Calu3 (cell line): Measurements from ENCODE around the gene IGLL1. TPM values are rescaled to one million over a fixed set of nuclear protein-coding genes. Genes with fewer than 3 reads are reported as not detected.
"Not testable (repeated sequence)": the region's sequence is repeated elsewhere in the genome, so short reads cannot be mapped to it uniquely, and the experiment has no call there.

ENCODE experiments used
- BruUV-seq: library from RNA; stranded (reverse); fragments of 400-500 nt; replicated peaks from 2 replicates; lab custom pipeline; 2021; lab: Mats Ljungman, UMichigan
- CTCF ChIA-PET: fragments of 300-600 bp; sonication (Branson Sonifier 250); formaldehyde crosslinking; loops from one replicate; lab custom pipeline; 2022; ENCODE audit warnings: antibody characterized with exemption; lab: Charles Lee
- DNase-seq: peaks from one replicate; pipeline ENCODE4 v3.0.0; 2022
- H3K27ac Mint-ChIP-seq: one replicate; pipeline ENCODE4 v1.8.0; 2022; ENCODE audit warnings: mixed read lengths; ENCODE audit not compliant: unreplicated experiment
- H3K27me3 Mint-ChIP-seq: one replicate; pipeline ENCODE4 v1.8.0; 2022; ENCODE audit warnings: mixed read lengths; ENCODE audit not compliant: unreplicated experiment
- H3K36me3 Mint-ChIP-seq: one replicate; pipeline ENCODE4 v1.8.0; 2022; ENCODE audit warnings: mild to moderate bottlenecking, moderate library complexity, mixed read lengths; ENCODE audit not compliant: insufficient read depth, unreplicated experiment
- H3K4me1 Mint-ChIP-seq: one replicate; pipeline ENCODE4 v1.8.0; 2022; ENCODE audit warnings: mild to moderate bottlenecking, low read depth, mixed read lengths; ENCODE audit not compliant: unreplicated experiment
- H3K4me3 Mint-ChIP-seq: one replicate; pipeline ENCODE4 v1.8.0; 2022; ENCODE audit warnings: mild to moderate bottlenecking, low read depth, moderate library complexity, mixed read lengths; ENCODE audit not compliant: unreplicated experiment
- H3K9me3 Mint-ChIP-seq: one replicate; pipeline ENCODE4 v1.8.0; 2022; ENCODE audit warnings: low read depth, mixed read lengths; ENCODE audit not compliant: unreplicated experiment
- intact Hi-C: fragments of 100-400 bp; cut with micrococcal nuclease; formaldehyde crosslinking; loops from one replicate; pipeline ENCODE4 v1.10.0; 2022; ENCODE audit not compliant: unreplicated experiment
- total RNA-seq: library from RNA; stranded (reverse); gene quantifications from 2 replicates; pipeline ENCODE4 v1.2.3, GENCODE V29; 2022
- TF ChIP-seq, protein P1 (sequence below): fragments of 200-600 bp; IDR thresholded peaks from one replicate; pipeline ENCODE4 v1.8.0; 2022; ENCODE audit warnings: antibody characterized with exemption; ENCODE audit not compliant: unreplicated experiment

Gene IGLL1
- total RNA-seq, 1 experiment from 2014 or later, result not detected

DNA sequence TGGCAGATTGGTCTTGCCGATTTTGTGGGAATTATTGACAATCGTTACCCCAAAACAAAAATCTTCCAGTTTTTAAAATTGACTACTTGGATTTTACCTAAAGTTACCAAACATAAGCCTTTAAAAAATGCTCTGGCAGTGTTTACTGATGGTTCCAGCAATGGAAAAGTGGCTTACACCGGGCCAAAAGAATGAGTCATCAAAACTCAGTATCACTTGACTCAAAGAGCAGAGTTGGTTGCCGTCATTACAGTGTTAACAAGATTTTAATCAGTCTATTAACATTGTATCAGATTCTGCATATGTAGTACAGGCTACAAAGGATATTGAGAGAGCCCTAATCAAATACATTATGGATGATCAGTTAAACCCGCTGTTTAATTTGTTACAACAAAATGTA is 37.2 kb downstream of the IGLL1 start:
- CTCF ChIA-PET, result no interaction called here
- TF ChIP-seq, protein P1, sequence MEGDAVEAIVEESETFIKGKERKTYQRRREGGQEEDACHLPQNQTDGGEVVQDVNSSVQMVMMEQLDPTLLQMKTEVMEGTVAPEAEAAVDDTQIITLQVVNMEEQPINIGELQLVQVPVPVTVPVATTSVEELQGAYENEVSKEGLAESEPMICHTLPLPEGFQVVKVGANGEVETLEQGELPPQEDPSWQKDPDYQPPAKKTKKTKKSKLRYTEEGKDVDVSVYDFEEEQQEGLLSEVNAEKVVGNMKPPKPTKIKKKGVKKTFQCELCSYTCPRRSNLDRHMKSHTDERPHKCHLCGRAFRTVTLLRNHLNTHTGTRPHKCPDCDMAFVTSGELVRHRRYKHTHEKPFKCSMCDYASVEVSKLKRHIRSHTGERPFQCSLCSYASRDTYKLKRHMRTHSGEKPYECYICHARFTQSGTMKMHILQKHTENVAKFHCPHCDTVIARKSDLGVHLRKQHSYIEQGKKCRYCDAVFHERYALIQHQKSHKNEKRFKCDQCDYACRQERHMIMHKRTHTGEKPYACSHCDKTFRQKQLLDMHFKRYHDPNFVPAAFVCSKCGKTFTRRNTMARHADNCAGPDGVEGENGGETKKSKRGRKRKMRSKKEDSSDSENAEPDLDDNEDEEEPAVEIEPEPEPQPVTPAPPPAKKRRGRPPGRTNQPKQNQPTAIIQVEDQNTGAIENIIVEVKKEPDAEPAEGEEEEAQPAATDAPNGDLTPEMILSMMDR, result no peak
- Mint-ChIP-seq H3K27me3 (peaks cover 19% of the 10 kb centered on the region), H3K4me3 (no peak overlapping the region), H3K27ac (no peak overlapping the region), H3K4me1 (peaks cover 15% of the 10 kb centered on the region), H3K36me3 (no peaks in the 10 kb centered on the region), H3K9me3 (no peaks in the 10 kb centered on the region)
- no peak for DNase-seq
- intact Hi-C loops, result loop anchor here (1.0 to 5.0 kb wide), 2 partner anchors 48 to 304 kb away; no protein-coding TSS in a partner anchor
- no TSS peak for BruUV-seq

DNA sequence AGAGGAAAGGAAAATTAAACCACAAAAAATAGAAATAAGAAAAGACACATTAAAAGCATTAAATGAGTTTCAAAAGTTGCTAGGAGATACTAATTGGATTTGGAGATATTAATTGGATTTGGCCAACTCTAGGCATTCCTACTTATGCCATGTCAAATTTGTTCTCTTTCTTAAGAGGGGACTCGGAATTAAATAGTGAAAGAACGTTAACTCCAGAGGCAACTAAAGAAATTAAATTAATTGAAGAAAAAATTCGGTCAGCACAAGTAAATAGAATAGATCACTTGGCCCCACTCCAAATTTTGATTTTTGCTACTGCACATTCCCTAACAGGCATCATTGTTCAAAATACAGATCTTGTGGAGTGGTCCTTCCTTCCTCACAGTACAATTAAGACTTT is 37.7 kb downstream of the IGLL1 start:
- H3K27ac Mint-ChIP-seq, H3K4me3 Mint-ChIP-seq, H3K9me3 Mint-ChIP-seq, DNase-seq, BruUV-seq, H3K36me3 Mint-ChIP-seq: not testable (repeated sequence)
- Mint-ChIP-seq H3K27me3 (peaks cover 13% of the 10 kb centered on the region), H3K4me1 (peaks cover 15% of the 10 kb centered on the region)
- intact Hi-C loops, result loop anchor here (1.0 to 5.0 kb wide), 2 partner anchors 49 to 305 kb away; no protein-coding TSS in a partner anchor
- CTCF ChIA-PET, result interaction anchor here (1.0 kb wide), 1 partner anchor 49 kb away, joined by 4 read pairs; no protein-coding TSS in a partner anchor

DNA sequence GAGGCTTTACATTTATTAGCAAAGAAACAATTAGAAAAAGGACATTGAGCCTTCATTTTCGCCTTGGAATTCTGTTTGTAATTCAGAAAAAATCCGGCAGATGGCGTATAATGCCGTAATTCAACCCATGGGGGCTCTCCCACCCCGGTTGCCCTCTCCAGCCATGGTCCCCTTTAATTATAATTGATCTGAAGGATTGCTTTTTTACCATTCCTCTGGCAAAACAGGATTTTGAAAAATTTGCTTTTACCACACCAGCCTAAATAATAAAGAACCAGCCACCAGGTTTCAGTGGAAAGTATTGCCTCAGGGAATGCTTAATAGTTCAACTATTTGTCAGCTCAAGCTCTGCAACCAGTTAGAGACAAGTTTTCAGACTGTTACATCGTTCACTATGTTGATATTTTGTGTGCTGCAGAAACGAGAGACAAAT is 38.2 kb downstream of the IGLL1 start:
- not testable (repeated sequence) for H3K27ac Mint-ChIP-seq, H3K9me3 Mint-ChIP-seq, H3K36me3 Mint-ChIP-seq, H3K4me3 Mint-ChIP-seq, H3K27me3 Mint-ChIP-seq, BruUV-seq
- H3K4me1 Mint-ChIP-seq, result peaks cover 19% of the 10 kb centered on the region
- DNase-seq, result peak; percentile 14
- TF ChIP-seq, protein P1, result peak; percentile 76
- intact Hi-C loops, result loop anchor here (1.0 to 5.0 kb wide), 2 partner anchors 49 to 305 kb away; no protein-coding TSS in a partner anchor
- CTCF ChIA-PET, result interaction anchor here (1.0 kb wide), 1 partner anchor 49 kb away, joined by 4 read pairs; no protein-coding TSS in a partner anchor

DNA sequence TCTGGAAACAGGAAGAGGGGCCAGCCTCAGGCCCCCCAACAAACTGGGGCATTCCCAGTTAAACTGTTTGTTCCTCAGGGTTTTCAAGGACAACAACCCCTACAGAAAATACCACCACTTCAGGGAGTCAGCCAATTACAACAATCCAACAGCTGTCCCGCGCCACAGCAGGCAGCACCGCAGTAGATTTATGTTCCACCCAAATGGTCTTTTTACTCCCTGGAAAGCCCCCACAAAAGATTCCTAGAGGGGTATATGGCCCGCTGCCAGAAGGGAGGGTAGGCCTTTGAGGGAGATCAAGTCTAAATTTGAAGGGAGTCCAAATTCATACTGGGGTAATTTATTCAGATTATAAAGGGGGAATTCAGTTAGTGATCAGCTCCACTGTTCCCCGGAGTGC is 39.3 kb downstream of the IGLL1 start:
- BruUV-seq, H3K9me3 Mint-ChIP-seq, CTCF ChIA-PET, DNase-seq, H3K4me3 Mint-ChIP-seq, H3K27ac Mint-ChIP-seq, H3K27me3 Mint-ChIP-seq, H3K36me3 Mint-ChIP-seq: not testable (repeated sequence)
- intact Hi-C loops, result loop anchor here (5.0 kb wide), 1 partner anchor 306 kb away; no protein-coding TSS in a partner anchor
- peaks cover 29% of the 10 kb centered on the region for H3K4me1 Mint-ChIP-seq

DNA sequence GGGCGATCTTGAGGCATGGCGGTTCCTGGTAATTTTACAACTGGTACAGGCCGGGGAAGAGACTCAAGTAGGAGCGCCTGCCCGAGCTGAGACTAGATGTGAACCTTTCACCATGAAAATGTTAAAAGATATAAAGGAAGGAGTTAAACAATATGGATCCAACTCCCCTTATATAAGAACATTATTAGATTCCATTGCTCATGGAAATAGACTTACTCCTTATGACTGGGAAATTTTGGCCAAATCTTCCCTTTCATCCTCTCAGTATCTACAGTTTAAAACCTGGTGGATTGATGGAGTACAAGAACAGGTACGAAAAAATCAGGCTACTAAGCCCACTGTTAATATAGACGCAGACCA is 40.3 kb downstream of the IGLL1 start:
- H3K9me3 Mint-ChIP-seq, H3K27ac Mint-ChIP-seq, H3K27me3 Mint-ChIP-seq, DNase-seq, BruUV-seq, H3K36me3 Mint-ChIP-seq: not testable (repeated sequence)
- CTCF ChIA-PET, result interaction anchor here (1.0 kb wide), 1 partner anchor 52 kb away, joined by 3 read pairs; no protein-coding TSS in a partner anchor
- intact Hi-C loops, result loop anchor here (5.0 kb wide), 2 partner anchors 307 to 583 kb away; no protein-coding TSS in a partner anchor
- Mint-ChIP-seq H3K4me3 (peak overlapping the region; percentile 39), H3K4me1 (peaks cover 36% of the 10 kb centered on the region)
